K562 (cell line): ENCODE data around the gene ATXN1.

ENCODE experiments used
- CHD2 ChIP-seq: IDR thresholded peaks from 2 replicates; pipeline ENCODE4 v1.6.1; 2011; ENCODE audit warnings: low read depth, low read length
- CTCF ChIP-seq, 3 experiments: IDR thresholded peaks in 2 of 3; conservative IDR thresholded peaks in 1 of 3; 2 replicates each; pipeline ENCODE4 v1.5.1; 2011 to 2012; ENCODE audit warnings: low read length in 3 of 3, mild to moderate bottlenecking in 3 of 3, control low read depth in 2 of 3, improper control_type of control experiment in 1 of 3, inconsistent platforms in 1 of 3, low read depth in 1 of 3, mixed read lengths in 1 of 3, moderate library complexity in 1 of 3; ENCODE audit not compliant: insufficient read depth in 2 of 3
- PTTG1 ChIP-seq: fragments of 450-650 bp; IDR thresholded peaks from 2 replicates; pipeline ENCODE4 v1.6.1; 2016; ENCODE audit warnings: low read depth, mild to moderate bottlenecking, missing genetic modification characterization, missing compliant biosample characterization
- ZNF75A ChIP-seq: fragments of 450-650 bp; formaldehyde crosslinking; IDR thresholded peaks from 2 replicates; pipeline ENCODE4 v1.4.0; 2020; ENCODE audit warnings: mild to moderate bottlenecking

- TF ChIP-seq ZNF75A (CRISPR knock-in tag), result no peak
- no peak for TF ChIP-seq CTCF (IDR thresholded peaks at IDR 0.05 in 2 of 3, conservative IDR thresholded peaks at IDR 0.05 in 1 of 3; ENCODE audit: insufficient read depth in 2 of 3, low read depth in 1 of 3, low read length in 3 of 3)
- TF ChIP-seq PTTG1, result no peak
- TF ChIP-seq CHD2, result no peak
These were observed 439.4 kb downstream of the ATXN1 start for GRCh38 chr6:16321826-16322225.
